ENCODE data around the gene PKD1L1.
"Not testable (repeated sequence)": the region's sequence is repeated elsewhere in the genome, so short reads cannot be mapped to it uniquely, and the experiment has no call there.

The PKD1L1 gene

DNA sequence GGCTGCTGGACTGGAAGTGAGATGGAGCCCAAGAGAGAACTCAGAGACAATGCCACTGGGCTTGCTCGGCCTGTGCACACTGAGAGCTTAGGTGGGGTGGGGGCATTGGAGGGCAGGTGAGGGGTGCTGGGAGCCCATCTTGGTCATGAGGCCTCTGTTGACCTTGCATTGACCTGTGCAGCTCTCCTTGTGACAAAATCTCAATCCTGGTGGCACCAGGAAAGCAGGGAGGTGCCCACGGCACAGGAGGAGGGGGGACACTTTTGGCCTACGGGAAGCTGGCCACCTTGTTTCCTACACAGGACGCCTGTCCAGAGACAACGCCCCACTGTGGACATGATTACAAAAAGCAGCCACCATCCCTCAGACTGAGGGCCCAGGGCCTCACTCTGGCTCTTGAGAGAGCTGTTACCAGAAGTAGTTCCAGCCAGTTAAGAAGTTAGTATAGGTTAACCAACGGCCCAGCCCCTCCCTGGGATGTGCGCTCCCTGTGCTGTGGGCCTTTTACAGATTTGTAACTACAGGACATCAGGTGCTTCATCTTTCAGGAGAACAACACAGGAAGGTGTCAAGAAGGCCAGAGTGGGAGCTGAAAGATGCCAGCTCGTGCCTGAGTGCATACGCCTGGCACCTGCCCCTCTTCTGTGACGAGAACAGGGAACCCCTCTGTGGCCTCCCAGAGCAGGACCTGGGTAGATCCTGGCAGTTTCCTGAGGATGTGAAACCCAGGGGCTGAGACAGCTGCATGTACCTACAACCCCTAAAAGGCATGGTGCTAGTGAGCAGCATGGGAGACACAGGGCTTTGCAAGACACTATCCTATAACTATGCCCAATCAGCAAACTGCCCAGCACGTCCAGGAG is 10.3 kb downstream of the PKD1L1 start:
- DNase-seq, result no peak

- DNase-seq, result no peak
Observed at GRCh38 chr7:47937065-47937687, 11.1 kb downstream of the PKD1L1 start.

- DNase-seq, result no peak
Observed at GRCh38 chr7:47936323-47936722, 11.9 kb downstream of the PKD1L1 start.

DNA sequence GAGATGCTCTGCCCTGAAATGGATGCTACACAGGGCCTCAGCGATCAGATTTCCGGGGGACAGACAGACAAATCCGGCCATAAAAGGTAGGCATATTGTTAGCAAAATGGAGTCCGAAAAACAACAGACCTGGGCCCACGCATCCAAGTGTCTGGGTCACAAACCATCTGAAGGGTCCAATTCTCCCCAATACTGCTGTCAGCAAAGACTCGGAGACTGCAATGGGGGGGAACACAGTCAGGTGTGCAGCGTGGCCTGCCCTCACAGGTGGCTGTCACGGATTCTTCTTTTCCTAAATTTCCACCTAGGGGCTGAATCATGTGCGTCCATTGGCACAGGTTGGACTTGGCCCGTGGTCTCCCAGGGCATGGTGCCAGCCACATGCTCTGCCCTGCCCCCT is 12.9 kb downstream of the PKD1L1 start:
- DNase-seq, result no peak

DNA sequence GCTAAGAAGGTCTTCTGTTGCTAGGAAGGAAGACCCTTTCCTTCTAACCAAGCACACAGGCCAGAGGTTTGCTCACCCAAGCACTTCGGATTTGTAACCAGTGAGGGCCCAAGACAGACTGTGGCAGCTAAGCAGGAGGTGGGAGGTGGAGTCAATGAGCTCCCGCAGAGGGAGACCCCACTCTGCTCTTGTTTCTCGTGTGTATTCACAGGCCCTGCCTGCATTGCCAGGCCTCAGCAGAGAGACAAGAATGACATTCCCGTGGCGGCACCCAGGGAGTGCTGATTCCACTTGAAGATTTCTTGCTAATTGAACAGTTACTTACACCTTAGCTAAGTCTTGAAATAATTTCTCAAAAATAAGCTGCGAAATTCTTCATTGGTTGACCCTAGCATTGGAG is 13.4 kb downstream of the PKD1L1 start:
- no peak for DNase-seq

DNA sequence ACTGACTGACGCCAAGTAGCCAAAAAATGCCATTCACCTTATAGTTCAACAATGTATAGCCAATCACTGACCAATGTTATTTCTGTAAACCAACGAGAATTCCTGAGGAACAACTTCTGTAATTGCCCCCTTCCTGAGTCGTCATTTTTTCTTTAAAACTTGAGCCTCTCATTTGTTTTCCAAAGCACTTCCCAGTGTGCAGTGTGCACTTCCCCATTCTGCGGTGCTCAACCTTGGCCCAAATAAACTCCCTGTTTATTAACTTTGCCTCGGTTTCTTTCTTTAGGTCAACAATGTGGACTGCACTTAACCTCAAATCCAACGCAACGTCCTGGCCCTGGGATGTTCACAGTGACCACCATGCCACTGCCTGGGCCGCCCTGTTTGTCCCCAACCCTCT is 15.1 kb downstream of the PKD1L1 start:
- DNase-seq, result no peak

GRCh38 chr7:47932466-47933037 is 15.7 kb downstream of the PKD1L1 start:
- DNase-seq, result no peak

- no peak for DNase-seq
Observed at GRCh38 chr7:47932016-47932415, 16.2 kb downstream of the PKD1L1 start.

- no peak for DNase-seq
Observed at GRCh38 chr7:47931005-47932004, 17.0 kb downstream of the PKD1L1 start.

- no peak for DNase-seq
Observed at GRCh38 chr7:47924266-47924665, 24.0 kb downstream of the PKD1L1 start.

DNA sequence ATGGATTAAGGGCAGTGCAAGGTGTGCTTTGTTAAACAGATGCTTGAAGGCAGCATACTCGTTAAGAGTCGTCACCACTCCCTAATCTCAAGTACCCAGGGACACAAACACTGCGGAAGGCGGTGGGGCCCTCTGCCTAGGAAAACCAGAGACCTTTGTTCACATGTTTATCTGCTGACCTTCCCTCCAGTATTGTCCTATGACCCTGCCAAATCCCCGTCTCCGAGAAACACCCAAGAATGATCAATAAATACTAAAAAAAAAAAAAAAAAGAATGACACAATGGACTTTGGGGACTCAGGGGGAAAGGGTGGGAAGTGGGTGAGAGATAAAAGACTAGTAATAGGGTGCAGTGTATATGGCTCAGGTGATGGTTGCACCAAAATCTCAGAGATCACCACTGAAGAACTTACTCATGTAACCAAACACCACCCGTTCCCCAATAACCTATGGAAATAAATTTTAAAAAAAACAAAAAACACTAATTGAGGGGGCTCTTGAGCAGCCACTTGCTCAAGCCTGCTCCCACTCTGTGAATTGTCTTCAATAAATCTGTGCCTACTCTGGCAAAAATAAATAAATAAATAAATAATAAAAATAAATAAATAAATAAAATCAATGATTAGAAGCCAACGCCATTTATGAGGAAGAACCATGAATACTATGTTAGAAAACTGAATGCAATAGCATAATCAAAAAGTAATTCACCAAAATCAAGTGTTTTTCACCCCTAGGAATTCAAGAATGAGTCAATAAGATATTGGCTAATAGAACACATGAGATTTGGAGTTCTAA is 25.0 kb downstream of the PKD1L1 start:
- DNase-seq, result not testable (repeated sequence)

GRCh38 chr7:47916514-47916913 is 31.8 kb downstream of the PKD1L1 start:
- not testable (repeated sequence) for DNase-seq

DNA sequence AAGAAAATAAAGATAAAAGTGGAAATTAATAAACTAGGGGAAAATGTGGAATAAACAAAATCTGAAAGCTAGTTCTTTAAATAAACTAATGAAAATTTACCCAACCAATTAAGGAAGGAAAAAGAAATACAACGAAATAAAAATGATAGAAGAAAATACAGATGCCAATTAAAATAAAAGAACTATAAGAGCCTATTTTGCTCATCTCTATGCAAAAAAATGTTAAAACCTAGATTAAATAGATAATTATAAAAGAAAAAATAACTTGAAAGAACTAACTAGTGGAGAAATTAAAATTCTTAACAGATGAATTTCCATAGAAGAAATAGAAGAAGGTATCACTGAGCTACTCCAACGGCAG is 32.7 kb downstream of the PKD1L1 start:
- DNase-seq, result no peak

DNA sequence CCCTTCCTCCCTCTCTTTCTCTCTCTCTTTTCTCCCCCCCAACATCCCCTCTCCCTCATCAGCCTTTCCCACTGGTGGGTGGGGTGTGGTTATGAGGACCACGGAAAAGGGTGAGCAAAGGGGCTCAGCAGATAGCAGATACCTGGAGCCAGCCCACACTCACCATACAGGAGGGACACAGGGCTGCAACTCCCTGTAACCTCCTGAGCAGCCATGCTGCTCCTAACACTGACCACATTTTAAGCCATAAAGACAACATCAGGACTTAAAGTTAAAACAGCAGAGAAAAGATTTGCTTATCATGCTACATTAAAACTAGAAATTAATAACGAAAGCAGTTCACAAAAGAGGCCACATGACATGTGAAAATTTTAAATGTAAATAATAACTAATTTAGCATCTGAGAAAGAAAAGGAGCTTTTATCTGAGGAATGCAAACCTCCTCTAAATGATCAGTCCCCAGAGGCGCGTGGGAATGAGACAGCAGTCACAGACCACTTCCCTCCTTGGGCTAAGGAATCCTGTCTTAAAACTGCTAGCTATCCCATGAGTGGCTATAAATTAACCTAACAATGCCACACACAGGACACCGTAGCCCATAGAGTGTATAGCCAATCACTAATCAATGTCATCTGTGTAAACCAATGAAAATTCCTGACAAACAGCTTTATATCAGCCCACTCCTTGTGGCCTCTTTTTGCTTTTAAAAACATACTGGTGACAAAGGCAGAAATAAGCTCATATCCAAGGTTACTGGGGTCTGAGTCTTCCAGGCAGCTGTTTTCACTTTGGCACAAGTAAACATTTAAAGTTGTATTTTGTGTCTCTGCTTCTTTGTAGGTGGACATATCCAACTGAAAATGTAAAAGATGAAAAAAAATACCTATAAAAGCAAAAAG is 33.3 kb downstream of the PKD1L1 start:
- no peak for DNase-seq

DNA sequence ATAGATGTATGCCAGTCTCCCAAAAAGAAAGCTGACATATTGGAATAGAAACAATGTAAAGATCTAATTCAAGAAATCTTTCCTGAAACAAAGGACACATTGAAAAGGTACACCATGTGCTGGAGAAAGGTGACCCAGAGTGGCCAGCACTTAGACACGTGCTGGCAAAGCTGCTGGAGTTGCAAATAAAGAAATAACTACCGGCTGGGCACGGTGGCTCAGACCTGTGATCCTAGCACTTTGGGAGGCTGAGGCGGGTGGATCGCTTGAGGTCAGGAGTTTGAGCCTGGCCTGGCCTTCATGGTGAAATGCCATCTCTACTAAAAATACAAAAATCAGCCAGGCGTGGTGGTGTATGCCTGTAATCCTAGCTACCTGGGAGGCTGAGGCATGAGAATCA is 35.9 kb downstream of the PKD1L1 start:
- no peak for DNase-seq

DNA sequence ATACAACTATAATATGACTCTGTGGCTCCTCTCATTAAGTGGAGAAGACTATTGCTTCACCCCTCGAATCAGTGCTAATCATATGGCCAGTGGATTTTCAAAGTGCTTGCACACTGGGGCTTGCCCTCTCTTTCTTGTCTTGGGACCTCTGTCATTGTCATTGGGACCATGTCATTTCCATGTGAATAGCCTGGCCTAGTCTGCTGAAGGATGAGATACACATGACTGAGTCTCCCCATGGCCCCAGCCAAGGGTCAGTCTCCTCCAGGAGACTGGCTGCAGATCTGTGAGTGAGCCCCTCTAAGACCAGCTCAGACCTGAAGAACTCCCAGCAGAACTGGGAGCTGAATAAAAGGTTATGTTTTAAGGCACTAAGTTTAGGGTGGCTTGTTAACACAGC is 39.5 kb downstream of the PKD1L1 start:
- DNase-seq, result no peak

DNA sequence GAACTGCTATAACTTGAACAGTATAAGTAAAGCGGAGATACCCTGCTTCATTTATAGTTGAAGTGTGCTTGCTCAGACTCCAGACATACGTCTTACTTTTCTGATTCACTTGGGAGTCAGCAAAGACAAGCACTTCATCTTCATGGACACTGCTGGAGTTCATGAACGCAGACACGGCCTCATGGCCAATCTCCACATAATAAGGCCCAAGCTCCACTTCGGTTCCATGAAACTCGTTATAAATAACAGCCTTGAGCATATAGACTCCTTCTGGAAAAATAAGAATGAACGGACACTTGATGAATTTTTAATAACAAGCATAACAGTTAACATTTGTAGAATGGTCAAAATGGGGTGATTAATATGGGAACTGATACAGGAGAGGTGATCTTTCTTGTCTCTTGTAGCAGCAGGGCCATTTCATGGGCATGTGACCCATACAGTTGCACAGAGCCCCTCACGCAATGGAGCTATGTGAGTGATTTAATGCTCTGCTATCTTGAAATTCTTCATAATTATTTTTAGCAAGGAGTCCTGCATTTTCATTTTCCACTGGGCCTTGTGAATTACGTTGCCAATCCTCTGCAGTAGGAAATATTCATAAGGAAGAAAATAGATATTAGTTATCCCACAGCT is 40.2 kb downstream of the PKD1L1 start:
- DNase-seq, result no peak

- no peak for DNase-seq
Observed at GRCh38 chr7:47906883-47907282, 41.4 kb downstream of the PKD1L1 start.

GRCh38 chr7:47905076-47905920 is 43.0 kb downstream of the PKD1L1 start:
- DNase-seq, result no peak

- DNase-seq, result no peak
Observed at GRCh38 chr7:47902013-47902412, 46.3 kb downstream of the PKD1L1 start.
